Activated B cell treated with CpG ODN at 0.5 μM for 24 hours (primary cell): ENCODE data around the gene BORCS8. TPM values are rescaled to one million over a fixed set of nuclear protein-coding genes. Genes with fewer than 3 reads are reported as not detected.

Source experiments
- ATAC-seq: fragments of 200-7000 bp; cut with Tn5 transposase; one replicate; pipeline ENCODE4 v1.10.0; 2021; ENCODE audit warnings: low read depth, mild to moderate bottlenecking, moderate library complexity
- CTCF ChIA-PET: fragments of 350-600 bp; sonication (Branson Sonifier 250); formaldehyde crosslinking; loops from one replicate; lab custom pipeline; 2021; ENCODE audit warnings: antibody characterized with exemption; lab: Charles Lee
- POLR2A ChIA-PET: fragments of 350-600 bp; sonication (Branson Sonifier 250); formaldehyde crosslinking; loops from one replicate; lab custom pipeline; 2021; ENCODE audit warnings: antibody characterized with exemption; lab: Charles Lee
- DNase-seq: peaks from one replicate; pipeline ENCODE4 v3.0.0; 2022
- H3K27ac Mint-ChIP-seq: one replicate; pipeline ENCODE4 v1.8.0; 2020; ENCODE audit warnings: mixed read lengths
- H3K27me3 Mint-ChIP-seq: one replicate; pipeline ENCODE4 v1.8.0; 2021; ENCODE audit warnings: mixed read lengths
- H3K36me3 Mint-ChIP-seq: one replicate; pipeline ENCODE4 v1.8.0; 2021; ENCODE audit warnings: low read depth, mixed read lengths
- H3K4me1 Mint-ChIP-seq: one replicate; pipeline ENCODE4 v1.8.0; 2021; ENCODE audit warnings: mixed read lengths
- H3K4me3 Mint-ChIP-seq: one replicate; pipeline ENCODE4 v1.8.0; 2020; ENCODE audit warnings: mild to moderate bottlenecking, mixed read lengths
- H3K9me3 Mint-ChIP-seq: one replicate; pipeline ENCODE4 v1.8.0; 2020; ENCODE audit warnings: mixed read lengths
- CTCF ChIP-seq: fragments of 200-600 bp; IDR thresholded peaks from one replicate; pipeline ENCODE4 v1.8.0; 2022; ENCODE audit warnings: antibody characterized with exemption, mild to moderate bottlenecking
- intact Hi-C: fragments of 100-400 bp; cut with micrococcal nuclease; formaldehyde crosslinking; loops from one replicate; pipeline ENCODE4 v1.15.1; 2024
- total RNA-seq: library from RNA; stranded (reverse); gene quantifications from 2 replicates; pipeline ENCODE4 v1.2.3, GENCODE V29; 2022

The BORCS8 gene
- total RNA-seq, 1 donor from 2014 or later, result 51.8 TPM

GRCh38 chr19:19157808-19158207 is 34.1 kb downstream of the BORCS8 start:
- H3K27ac Mint-ChIP-seq, result no peak overlapping the region
- H3K36me3 Mint-ChIP-seq, result peaks cover 13% of the 10 kb centered on the region
- ATAC-seq (no peak), DNase-seq (no peak)
- TF ChIP-seq CTCF, result no peak
- H3K9me3 Mint-ChIP-seq, result peaks cover 4% of the 10 kb centered on the region
- peaks cover 57% of the 10 kb centered on the region for H3K4me1 Mint-ChIP-seq
- POLR2A ChIA-PET, result interaction anchor here (4.7 kb wide), 1 partner anchor 12 kb away, joined by 48 read pairs; the partner anchor contains the start of gene MEF2B
- intact Hi-C loops, result no loop called here
- no peaks in the 10 kb centered on the region for H3K27me3 Mint-ChIP-seq
- no peak overlapping the region for H3K4me3 Mint-ChIP-seq
- CTCF ChIA-PET, result interaction anchor here (0.7 to 7.5 kb wide), 5 partner anchors 10 to 18 kb away, joined by 3 to 53 read pairs (median 4); partner anchors contain the start of gene MEF2B

DNA sequence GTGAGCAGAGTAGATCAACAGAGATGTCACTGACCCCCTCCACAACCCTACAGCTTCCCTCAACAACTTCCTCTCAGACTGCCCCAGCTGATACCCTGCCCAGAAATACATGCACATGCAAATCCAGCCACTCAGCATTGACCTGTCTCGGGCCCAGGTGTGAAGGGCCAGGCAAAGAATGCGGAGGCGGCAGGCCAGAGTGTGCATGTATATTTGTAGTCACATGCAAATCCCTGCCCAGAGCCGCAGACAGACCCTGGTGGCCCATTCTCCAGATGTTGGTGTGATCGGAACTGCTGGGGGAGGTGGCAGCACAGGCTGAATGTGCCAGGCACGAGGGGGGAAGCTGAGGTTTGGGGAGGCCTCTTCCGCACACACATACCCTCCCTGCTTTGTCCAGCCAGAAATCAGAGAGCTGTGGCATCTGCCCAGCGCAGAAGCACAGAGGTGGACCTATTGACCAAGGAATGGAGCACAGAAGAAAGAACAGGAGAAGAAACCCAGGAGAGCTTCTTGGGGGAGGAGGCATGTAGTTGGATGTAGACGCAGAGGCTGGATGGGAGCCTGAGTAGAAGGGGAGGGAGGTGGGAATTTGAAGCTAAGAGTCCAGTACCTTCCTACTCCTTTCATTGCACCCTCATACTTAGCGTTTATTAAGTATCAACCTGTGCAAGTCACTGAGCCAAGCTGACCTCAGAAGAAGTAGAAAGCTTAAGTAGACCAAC is 36.3 kb downstream of the BORCS8 start:
- Mint-ChIP-seq H3K27me3 (no peaks in the 10 kb centered on the region), H3K4me3 (peak overlapping the region; percentile 57), H3K9me3 (peaks cover 4% of the 10 kb centered on the region), H3K4me1 (peaks cover 62% of the 10 kb centered on the region), H3K27ac (peak overlapping the region; percentile 74), H3K36me3 (peaks cover 13% of the 10 kb centered on the region)
- ChIA-PET CTCF (interaction anchor here (0.7 to 7.5 kb wide), 4 partner anchors 10 to 332 kb away, joined by 3 to 53 read pairs (median 7); partner anchors contain the start of gene MEF2B), POLR2A (interaction anchor here (0.6 to 4.7 kb wide), 6 partner anchors 12 to 1384 kb away, joined by 3 to 48 read pairs (median 4); partner anchors contain the start of genes BORCS8 and MEF2B)
- DNase-seq (no peak), ATAC-seq (peak; percentile 56)
- TF ChIP-seq CTCF, result no peak
- intact Hi-C loops, result loop anchor here (1.0 kb wide), 1 partner anchor 15 kb away; the partner anchor contains the start of gene MEF2B

DNA sequence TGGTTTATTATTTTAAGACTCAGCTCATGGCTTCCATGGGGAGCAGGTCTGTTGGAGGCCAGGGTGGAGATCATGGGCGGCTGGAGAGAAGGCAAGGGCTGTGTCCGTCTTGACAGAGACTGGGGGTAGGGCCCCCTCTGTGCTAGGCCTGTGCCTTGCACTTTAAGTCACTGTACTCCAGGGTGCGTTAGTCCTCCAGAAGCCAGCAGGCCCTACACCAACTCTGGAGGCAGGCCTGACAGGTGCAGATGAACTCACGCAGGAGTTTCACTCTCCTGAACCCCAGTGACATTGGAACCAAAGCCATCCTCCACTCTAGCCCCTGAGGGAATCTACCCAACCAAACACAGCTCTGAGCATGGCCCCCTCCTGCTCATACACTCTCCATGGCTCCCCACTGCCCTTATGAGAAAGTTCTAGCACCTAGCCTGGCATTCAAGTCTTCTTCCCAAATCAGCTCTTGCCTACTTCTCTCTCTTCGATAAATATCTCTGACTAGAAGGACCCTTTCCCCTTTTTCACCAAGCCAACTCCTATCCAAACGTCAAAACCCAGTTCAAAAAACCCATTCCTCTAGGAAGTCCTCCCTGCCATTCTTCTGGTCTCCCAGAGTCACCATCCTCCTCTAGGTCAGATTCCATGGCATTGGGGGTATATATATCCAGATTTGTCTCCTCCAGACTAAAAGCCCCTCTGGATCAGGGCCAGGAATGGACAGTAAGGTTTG is 37.0 kb downstream of the BORCS8 start:
- peak overlapping the region; percentile 57 for H3K4me3 Mint-ChIP-seq
- intact Hi-C loops, result loop anchor here (1.0 kb wide), 1 partner anchor 15 kb away; the partner anchor contains the start of gene MEF2B
- POLR2A ChIA-PET, result interaction anchor here (1.3 to 4.7 kb wide), 4 partner anchors 12 to 1294 kb away, joined by 3 to 48 read pairs (median 4); partner anchors contain the start of genes BORCS8 and MEF2B

GRCh38 chr19:19152668-19153384 is 39.1 kb downstream of the BORCS8 start:
- CTCF ChIA-PET, result interaction anchor here (2.8 kb wide), 1 partner anchor 22 kb away, joined by 8 read pairs; no protein-coding TSS in a partner anchor
- intact Hi-C loops, result no loop called here
- no peak overlapping the region for H3K27ac Mint-ChIP-seq
- H3K4me3 Mint-ChIP-seq, result no peak overlapping the region
- ATAC-seq (no peak), DNase-seq (no peak)
- H3K9me3 Mint-ChIP-seq, result peaks cover 4% of the 10 kb centered on the region
- peaks cover 52% of the 10 kb centered on the region for H3K4me1 Mint-ChIP-seq
- POLR2A ChIA-PET, result interaction anchor here (0.9 kb wide), 1 partner anchor 252 kb away, joined by 3 read pairs; the partner anchor contains the start of gene GATAD2A
- no peaks in the 10 kb centered on the region for H3K27me3 Mint-ChIP-seq
- peaks cover 23% of the 10 kb centered on the region for H3K36me3 Mint-ChIP-seq
- TF ChIP-seq CTCF, result no peak

More for the DNA sequence above, 37.0 kb downstream of the BORCS8 start:
- peak; percentile 5 for ATAC-seq
- no peak for DNase-seq
- peaks cover 13% of the 10 kb centered on the region for H3K36me3 Mint-ChIP-seq
- H3K27me3 Mint-ChIP-seq, result no peaks in the 10 kb centered on the region
- CTCF ChIA-PET, result interaction anchor here (1.2 to 7.5 kb wide), 5 partner anchors 9 to 19 kb away, joined by 4 to 53 read pairs (median 6); partner anchors contain the start of gene MEF2B
- TF ChIP-seq CTCF, result no peak
- H3K27ac Mint-ChIP-seq, result peak overlapping the region; percentile 74
- H3K9me3 Mint-ChIP-seq, result peaks cover 4% of the 10 kb centered on the region
- peaks cover 60% of the 10 kb centered on the region for H3K4me1 Mint-ChIP-seq
